GM21515 (cell line): ENCODE results near the gene ADAMTS1.

Experiments
- ATAC-seq: cut with Tn5 transposase; IDR thresholded peaks from one replicate; pipeline ENCODE4 v1.9.1; 2021; ENCODE audit not compliant: unreplicated experiment

ADAMTS1 gene

DNA sequence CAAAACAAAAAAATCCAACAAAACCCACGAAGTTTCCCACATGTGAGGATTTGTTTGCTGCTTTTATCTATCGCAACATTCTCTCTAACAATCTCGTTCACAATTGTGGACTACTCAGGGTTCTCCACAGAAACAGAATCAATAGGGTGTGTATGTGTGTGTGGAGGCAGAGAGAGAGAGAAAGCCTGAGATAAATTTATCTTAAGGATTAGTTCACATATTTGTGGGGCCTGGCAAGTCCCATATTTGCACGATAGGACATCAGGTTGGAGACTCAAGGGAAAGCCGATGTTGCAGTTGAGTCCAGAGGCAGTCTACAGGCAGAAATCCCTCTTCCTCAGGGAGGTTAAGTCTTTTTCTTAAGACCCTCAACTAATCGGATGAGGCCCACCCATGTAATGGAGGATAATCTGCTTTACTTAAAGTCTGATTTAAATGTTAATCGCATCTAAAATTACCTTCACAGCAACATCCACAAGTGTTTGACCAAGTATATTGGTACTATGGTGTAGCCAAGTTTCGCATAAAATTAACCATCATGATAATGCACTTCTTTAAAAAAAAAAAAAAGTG lies 31.7 kb downstream of the ADAMTS1 start:
- ATAC-seq = no peak

DNA sequence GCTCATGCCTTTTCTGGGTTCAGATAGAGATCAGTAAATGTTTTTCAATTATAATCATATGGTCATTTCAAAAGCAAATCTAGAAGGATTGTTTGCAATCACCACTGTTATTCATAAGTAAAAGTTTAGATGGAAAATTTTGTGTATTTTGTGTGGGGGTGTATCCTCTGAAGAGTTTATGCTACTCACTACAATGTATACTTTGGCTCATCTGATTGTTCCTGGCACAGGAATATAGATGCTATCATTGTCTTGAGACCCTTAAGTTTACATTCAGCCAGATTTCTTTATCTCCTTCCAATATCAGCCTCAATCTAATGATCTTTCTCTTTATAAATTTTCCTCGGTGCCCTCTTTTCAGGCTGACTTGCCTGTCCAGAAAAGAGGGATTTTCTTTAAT lies 33.0 kb downstream of the ADAMTS1 start:
- no peak for ATAC-seq

DNA sequence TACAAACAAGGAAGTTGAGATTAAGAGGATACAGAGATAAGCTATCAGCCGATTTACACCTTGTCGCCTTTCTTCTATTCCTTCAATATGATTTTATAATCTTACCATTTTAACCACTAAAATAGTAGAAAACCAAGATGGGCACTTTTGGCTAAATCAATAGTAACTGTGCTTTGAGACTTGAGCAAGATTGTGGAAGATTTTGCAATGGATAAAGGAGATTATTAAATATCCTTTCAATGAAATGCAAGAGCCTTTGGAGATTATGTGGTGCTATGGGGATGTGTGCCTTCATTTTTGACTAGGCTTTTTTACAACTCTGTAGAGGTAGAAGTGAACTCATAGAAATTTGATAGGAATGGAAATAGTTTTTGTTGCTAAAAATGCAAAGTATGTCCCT lies 33.7 kb downstream of the ADAMTS1 start:
- no peak for ATAC-seq

DNA sequence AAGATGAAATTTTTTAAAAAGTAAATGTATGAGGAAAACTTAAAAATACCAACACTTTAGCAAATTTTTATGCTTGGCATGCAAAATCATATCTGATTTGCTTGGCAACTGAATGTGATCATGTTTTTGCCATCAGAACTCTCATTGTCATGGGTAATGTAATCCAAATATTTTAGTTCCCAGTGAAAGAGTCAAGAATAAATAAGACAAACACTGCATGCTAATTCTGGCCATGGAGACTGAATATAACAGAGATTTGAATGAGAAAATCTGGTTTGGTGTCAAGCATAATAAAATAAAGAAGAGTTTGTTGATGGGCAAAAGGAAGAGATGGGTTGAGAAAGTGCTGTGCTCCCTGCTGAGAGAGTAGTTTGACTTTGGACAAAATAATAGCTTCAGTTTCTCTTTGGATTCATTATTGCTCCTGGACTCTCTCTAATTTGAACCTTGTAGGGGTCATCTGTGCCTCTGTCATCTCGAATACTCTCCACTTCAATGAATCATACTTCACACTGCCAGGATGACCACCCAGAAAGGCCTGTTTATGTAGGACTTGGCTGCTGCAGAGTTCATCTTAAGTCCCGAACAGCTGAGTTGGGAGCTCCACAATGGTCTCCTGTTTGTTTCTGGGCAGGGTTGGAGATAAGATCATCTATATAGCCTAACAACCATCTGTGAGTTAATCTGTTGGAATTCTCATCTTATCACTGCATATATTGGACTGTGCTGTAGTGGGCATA lies 34.4 kb downstream of the ADAMTS1 start:
- ATAC-seq = no peak

DNA sequence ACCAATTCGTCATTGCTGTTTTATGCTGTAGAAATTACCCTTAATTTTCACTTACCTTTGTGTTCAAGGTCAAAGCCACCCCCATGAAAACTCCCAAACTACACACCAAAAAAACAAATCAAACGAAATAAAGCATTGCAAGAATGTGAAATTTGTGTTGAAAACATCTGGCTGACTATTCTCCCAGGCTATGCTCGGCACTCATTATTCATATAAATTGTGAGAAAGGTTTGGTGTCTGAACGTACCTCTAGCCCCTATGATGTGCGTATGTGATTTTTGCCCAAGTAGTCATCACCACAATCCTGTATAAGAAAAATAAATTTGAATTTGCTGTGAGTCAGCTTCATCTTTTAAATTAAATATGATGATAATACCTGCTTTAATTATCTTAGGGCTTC lies 34.9 kb downstream of the ADAMTS1 start:
- ATAC-seq = no peak

DNA sequence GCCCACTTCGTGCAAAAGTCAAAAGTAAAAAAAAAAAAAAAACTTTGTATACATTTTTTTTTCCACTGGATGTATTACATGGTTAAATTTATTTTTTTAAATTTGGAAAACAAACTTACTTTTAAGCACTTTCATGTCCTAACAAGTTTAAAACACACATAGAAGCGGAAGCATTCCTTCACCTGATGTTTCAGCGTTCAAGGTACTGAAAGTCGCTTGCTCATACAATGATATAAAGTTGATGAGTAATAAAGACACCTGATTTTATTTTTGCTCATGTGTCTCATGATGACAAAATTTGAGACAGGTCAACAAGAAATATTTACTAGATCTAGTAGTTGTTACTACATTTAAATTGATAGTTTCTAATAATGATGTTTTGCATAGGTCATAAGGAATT lies 35.5 kb downstream of the ADAMTS1 start:
- ATAC-seq = no peak

DNA sequence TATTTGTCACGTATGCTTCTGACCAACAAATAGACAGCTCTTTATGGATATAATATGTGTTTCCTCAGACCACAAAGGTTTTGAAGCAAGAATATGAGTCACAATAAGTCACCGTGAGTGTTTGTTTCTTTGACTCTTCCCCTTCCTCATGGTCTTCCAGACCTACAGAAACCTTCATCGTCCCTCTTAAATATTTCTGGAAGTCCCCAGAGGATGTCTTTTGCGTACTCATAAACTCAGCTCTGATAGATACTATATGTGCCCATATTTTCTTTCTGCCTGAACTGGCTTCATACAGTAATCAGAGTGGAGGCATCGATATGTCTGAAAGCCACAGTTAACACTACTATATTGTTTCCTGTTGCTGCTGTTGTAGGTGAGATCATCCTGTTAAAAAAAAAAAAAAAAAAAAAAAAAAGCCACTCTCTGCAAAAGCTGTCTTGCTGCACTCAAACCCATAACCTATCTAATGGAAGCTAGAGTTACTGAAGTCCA lies 38.4 kb downstream of the ADAMTS1 start:
- ATAC-seq = no peak

DNA sequence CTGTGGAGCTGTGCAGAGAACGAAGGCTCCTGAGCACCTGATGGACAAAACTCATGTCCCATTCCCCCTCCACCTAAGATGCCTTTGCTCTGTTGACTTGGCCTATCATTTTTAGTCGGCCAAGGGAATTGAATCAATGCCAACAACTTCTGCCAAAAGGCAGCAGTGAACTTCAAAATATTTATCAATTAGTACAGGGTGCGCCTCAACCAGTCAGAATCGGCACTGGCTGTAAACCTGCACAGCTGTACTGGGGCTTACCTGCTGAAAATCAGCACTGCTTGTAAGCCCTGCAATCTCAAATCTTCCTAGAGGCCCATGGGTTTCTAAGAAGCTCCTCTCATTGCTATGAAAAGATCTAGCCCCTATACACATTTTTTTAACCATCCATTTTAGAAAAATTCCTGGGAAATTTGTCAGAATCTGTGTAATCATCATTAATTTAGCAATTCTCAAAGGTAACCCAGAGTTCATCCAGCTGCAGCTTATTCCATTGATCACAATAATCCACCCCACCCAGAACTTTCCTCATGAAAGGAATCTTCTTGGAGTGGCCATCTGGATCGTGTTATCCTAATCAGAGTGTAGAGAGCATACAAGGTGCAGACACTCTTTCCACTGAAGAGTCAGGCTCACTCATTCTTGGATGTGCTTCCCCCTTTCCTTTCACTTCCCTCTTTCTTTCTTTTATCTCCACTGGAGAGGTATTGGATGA lies 40.2 kb downstream of the ADAMTS1 start:
- ATAC-seq = no peak

DNA sequence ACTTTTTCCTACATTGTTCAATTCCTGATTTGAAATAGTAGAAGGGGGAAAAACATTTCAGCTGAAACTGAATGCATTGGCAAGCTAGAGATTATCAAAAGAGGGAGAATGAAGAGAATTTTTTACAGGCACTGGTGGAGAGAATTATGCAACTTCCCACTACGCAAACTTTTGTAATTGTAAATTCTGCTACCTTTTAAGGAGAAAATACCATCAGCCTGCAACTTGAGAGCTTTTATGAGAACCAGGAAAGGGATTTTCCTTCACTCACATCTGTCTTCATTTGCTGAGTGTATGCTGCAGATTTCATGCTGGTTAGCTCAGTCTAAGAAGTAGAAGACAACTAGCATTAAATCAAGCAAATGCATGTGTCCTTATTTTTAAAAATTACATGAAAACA lies 43.7 kb downstream of the ADAMTS1 start:
- ATAC-seq = no peak

DNA sequence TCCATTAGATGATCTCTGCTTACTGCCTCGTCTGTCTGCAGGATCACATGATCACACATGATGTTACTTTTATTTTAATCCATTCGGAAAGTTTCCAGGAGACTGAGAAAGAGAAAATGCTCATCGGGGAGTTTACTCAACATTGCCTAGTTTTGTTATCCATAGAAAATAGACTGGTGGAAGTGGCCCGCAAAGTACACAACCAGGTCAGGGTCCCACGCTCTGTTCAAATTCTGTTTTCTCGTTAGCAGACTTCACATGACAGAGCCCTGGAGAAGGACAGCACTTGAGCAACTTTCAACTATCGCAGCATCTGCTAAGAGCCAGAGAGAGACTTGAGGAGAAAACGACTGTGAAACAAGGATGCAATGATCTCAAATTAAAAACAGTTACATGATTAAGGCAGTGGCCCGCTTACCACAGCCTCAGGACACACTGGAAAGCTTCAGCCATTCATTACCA lies 44.2 kb downstream of the ADAMTS1 start:
- no peak for ATAC-seq

DNA sequence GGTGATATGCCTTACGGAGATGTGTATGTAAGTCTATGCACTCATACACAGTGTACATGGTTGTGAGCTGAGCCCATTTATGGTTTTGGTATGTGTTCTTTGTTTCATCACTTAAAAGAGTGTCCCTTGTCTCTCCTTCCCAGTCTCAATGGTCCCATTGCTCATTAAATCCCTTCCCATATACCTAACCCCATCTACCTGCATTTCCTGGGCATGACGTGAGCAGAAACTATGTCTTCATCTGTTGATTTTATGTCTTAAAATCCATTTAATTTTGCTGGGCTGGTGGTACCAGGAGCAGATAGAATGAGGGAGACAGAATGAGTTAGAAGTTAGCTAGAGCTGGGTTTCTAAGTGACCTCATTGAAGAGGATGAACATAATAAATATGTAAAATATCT lies 44.8 kb downstream of the ADAMTS1 start:
- no peak for ATAC-seq

DNA sequence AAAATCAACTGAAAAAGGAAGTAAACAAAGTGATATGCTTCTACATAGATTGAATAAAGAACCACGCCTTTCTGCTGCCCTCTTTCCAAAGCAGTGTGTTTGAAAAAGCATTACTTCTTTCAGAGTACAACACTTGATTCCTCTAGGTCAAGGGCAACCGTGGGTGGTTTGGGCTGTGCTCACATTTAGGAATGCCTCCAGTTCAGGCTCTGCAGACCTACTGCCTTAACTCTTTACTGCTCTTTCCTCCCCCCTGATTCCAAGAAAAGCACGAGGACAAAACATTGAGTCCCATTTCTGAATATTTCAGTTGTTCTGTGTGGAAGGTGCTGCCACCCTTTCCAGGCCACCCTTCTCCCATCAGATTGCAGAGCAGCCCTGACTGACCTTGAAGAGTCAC lies 45.2 kb downstream of the ADAMTS1 start:
- no peak for ATAC-seq

DNA sequence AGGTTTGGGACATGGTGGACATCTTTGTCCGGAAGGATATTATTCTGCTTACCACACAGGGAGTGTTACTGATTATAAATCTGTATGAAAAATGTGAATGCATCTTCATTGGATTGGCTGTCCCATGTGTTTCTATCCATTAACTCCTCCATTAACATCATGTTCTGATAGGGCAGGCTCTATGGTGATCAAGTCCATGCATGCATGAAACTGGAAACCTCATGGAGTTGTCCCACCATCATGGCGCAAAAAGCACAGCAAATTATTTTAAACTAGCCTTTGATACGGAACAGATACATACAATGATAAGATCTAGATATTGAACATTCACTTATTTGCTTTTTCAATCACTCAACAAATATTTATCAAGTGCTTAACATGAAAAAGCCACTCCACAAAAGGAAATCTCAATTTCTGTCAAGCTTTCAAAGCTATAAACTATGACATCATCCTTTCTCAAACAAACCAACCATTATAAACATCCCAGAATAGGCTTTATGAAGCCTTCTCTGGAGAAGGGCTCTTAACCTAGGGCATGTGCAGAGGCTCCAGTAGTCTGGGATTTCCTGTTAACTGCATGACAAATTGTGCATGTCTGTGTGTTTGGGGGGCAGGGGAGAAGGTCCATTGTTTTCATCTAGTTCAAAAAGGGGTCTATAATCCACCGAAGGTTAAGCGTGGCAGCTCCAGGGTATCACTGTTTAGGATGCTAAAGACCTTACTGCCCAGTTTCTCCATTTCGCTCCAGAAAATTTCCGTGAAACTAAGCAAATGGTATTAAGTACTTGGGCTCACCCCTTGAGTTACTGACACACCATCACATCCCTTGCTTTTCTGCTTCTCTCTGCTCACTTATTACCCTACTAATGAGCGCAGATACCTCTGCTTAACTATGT lies 46.1 kb downstream of the ADAMTS1 start:
- no peak for ATAC-seq

DNA sequence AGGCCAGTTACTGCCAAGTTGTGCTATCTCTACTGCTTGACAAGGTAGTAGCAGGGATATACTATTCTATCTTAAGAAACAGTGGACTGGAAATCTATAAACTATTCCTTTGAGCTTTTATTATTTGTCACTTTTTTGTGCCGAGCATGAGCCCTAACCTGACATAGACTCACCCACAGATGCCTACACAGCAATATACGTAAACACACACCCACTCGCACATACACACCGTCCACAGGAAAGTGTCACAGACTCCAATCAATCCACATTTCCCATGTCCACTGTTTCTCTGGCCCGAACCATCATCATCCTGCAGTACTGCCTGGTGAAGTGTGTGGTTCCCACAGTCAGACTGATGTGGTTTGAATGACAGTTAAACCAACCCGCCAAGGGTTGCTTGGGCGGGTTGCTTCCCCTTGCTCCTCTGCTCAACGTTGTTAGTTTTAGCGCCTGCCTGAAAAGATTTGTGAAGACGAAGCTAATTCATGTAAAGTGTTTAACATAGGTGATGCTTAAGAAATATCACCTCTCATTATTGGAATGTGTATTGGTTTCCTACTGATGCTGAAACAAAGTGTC lies 47.2 kb downstream of the ADAMTS1 start:
- no peak for ATAC-seq

DNA sequence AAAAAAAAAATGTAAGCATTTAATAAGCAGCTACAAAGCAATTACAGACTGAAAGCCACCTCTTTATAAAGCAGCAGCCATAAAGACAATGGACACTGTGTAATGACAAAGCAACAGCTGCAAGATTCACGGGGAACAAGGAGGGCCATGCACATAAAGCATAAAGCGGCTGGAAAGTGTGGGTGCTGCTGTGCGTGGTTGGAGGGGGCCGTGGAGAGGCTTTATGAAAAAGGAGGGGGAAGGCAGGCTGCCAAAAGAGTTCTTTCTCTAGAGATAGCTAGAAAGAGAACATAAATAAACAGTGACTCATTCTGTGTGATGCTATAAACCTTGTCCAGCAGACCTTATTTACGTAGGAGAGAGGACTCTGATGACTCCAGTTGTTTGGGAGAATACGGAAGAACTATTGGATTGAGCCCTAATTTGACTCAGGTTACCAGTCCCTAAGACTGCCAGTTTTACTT lies 49.3 kb downstream of the ADAMTS1 start:
- no peak for ATAC-seq

DNA sequence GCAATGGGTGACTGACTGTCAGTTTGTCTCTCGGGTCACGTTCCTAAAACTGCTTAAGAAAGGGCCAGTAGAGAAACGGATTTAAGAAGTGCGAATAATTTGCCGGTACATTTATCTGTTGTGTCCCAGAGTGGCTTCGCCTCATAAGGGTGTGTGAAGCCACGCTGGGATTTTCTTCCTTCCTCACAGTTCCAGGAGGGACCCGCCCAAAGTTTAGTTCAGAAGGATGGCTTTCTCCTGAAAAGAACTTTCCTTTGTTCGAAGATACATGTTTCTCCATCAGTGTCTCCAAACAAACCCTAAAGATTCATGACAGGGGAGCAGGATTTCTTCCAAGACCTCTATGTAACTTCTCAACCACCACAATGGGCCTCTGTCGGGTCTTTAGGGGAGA lies 49.8 kb downstream of the ADAMTS1 start:
- no peak for ATAC-seq

DNA sequence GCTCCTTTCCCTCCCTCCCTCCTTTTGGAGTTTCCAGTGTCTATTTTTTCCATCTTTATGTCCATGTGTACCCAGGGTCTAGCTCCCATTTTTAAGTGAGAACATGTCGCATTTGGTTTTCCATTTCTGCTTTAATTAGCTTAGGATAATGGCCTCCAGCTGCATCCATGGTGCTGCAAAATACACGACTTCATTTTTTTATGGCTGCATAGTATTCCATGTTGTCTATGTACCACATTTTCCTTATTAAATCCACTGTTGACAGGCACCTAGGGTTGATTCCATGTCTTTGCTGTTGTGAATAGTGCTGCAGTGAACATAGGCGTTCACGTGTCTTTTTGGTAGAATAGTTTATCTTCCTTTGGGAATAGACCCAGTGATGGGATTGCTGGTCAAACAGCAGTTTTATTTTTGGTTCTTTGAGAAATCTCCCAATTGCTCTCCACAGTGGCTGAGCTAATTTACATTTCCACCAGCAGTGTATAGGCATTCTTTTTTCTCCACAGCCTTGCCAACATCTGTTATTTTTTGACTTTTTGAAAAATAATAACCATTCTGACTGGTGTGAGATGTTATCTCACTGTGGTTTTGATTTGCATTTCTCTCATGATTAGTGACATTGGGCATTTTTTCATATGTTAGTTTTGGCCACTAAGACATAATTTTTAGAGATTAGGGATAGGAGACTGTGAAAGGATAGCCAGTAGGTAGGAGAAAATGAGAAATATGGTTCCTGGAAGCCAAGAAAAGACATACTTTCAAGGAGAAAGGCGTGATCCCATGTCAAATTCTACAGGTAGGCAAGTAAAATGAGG lies 50.4 kb downstream of the ADAMTS1 start:
- ATAC-seq = no peak

DNA sequence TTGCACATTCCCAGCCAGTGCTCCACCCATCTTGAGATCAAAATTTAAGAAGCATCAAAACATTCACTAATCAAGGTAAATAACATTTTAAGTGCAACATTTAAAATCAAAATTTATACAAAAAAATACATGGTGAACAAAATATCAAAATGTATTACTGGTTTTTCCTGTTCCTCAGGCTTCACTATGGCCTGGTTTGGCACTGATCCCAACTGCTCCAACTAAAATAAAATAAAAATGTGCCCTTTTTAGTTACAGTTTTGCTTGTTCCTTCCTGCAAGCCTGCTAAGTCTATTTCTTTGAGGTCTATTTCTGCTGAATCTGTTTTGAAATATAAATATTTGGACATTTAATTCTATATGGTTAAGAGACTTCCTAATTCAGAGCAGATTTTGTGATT lies 54.9 kb downstream of the ADAMTS1 start:
- ATAC-seq = no peak

DNA sequence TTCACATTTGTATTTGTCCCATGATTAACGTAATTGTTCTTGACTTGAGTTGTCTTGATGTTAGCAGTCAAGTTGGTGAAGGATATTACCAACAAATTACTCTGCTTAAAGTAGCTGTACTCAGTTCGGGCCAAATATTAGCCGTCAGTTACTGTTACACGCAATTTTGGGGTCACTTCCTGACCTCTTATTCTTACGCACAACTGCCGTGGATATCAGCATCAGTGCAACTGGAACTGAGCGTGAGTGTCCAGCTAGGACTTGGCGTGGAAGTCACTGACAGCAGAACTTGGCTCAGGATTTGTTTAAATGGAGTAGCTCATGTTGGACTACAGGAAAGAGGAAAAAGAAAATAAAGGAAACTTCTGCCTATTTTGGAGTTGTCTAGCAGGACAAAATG lies 56.4 kb downstream of the ADAMTS1 start:
- no peak for ATAC-seq
